Upper lobe of right lung (tissue), 1 donor: ENCODE data around the gene BTD. TPM values are rescaled to one million over a fixed set of nuclear protein-coding genes. Genes with fewer than 3 reads are reported as not detected.

Experiments
- ATAC-seq: fragments of 200-7000 bp; cut with Tn5 transposase; one replicate; pipeline ENCODE4 v1.9.1; 2020; ENCODE audit warnings: mild to moderate bottlenecking, moderate library complexity
- DNase-seq: peaks from one replicate; pipeline ENCODE4 v3.0.0-alpha.2; 2020
- H3K27ac ChIP-seq: fragments of 200-600 bp; one replicate; pipeline ENCODE4 v1.8.0; 2022
- H3K27me3 ChIP-seq: fragments of 200-600 bp; one replicate; pipeline ENCODE4 v1.8.0; 2022; ENCODE audit warnings: mild to moderate bottlenecking
- H3K36me3 ChIP-seq: fragments of 200-600 bp; one replicate; pipeline ENCODE4 v1.8.0; 2022
- H3K4me1 ChIP-seq: fragments of 200-600 bp; one replicate; pipeline ENCODE4 v1.8.0; 2022
- H3K4me3 ChIP-seq: fragments of 200-600 bp; one replicate; pipeline ENCODE4 v1.8.0; 2022; ENCODE audit warnings: mild to moderate bottlenecking
- H3K9me3 ChIP-seq: fragments of 200-600 bp; one replicate; pipeline ENCODE4 v1.8.0; 2022
- intact Hi-C: fragments of 100-400 bp; cut with DNase I; formaldehyde crosslinking; loops from one replicate; pipeline ENCODE4 v1.11.0; 2022
- total RNA-seq: library from RNA; stranded (reverse); fragmentation: NEBNext Ultra II Directional; extraction: Animal tissue kit (Norgen Biotek cat#: 25700); gene quantifications from one replicate; pipeline ENCODE4 v1.2.1, GENCODE V29; 2021
- TF ChIP-seq, protein P1 (sequence below): fragments of 200-600 bp; IDR thresholded peaks from one replicate; pipeline ENCODE4 v1.8.0; 2022; ENCODE audit warnings: antibody characterized with exemption
- donor health status: DM: no; HTN: yes; CAD: no; lungs with severe emphysema.

Gene BTD
- total RNA-seq, 1 donor from 2014 or later, result 24.6 TPM

DNA sequence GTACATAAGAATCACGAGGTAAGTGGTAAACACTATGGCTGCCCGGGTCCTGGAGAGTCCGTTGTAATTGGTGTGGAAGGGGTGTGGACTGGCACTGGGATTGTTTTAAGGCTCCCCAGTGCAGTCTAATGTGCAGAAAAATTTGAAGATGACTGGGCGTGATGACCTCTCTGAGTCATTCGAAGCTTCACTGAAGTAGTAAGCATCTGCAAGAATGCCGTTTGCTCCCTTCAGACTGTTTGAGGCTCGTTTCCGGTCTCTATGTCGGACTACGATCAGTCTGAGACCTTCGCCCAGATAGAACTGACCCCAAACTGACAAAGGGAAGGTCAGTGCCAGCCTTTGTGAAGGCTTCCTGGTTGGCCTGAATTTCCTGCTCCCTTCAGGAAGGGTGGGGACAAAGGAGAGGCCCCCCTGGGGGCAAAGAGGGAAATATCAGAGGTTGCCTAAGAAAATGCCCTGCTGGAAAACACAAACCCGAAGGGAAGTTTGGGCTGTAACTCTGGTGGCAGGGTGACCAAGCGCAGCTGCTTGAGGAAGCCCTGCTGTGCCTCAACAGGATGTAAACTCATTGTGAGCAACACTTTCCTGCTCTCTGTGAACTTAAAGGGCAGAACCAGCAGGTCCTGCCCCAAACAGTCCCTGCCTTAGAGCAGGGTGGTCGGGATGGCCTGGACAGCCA, 34.6 kb downstream of the BTD start:
- Histone ChIP-seq H3K36me3 (no peaks in the 10 kb centered on the region), H3K27ac (peak overlapping the region; percentile 71), H3K27me3 (no peaks in the 10 kb centered on the region), H3K4me3 (no peak overlapping the region), H3K9me3 (no peaks in the 10 kb centered on the region), H3K4me1 (peaks cover 36% of the 10 kb centered on the region)
- ATAC-seq (peak; percentile 75), DNase-seq (no peak)
- intact Hi-C loops, result no loop called here
- TF ChIP-seq, protein P1, sequence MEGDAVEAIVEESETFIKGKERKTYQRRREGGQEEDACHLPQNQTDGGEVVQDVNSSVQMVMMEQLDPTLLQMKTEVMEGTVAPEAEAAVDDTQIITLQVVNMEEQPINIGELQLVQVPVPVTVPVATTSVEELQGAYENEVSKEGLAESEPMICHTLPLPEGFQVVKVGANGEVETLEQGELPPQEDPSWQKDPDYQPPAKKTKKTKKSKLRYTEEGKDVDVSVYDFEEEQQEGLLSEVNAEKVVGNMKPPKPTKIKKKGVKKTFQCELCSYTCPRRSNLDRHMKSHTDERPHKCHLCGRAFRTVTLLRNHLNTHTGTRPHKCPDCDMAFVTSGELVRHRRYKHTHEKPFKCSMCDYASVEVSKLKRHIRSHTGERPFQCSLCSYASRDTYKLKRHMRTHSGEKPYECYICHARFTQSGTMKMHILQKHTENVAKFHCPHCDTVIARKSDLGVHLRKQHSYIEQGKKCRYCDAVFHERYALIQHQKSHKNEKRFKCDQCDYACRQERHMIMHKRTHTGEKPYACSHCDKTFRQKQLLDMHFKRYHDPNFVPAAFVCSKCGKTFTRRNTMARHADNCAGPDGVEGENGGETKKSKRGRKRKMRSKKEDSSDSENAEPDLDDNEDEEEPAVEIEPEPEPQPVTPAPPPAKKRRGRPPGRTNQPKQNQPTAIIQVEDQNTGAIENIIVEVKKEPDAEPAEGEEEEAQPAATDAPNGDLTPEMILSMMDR, result no peak

DNA sequence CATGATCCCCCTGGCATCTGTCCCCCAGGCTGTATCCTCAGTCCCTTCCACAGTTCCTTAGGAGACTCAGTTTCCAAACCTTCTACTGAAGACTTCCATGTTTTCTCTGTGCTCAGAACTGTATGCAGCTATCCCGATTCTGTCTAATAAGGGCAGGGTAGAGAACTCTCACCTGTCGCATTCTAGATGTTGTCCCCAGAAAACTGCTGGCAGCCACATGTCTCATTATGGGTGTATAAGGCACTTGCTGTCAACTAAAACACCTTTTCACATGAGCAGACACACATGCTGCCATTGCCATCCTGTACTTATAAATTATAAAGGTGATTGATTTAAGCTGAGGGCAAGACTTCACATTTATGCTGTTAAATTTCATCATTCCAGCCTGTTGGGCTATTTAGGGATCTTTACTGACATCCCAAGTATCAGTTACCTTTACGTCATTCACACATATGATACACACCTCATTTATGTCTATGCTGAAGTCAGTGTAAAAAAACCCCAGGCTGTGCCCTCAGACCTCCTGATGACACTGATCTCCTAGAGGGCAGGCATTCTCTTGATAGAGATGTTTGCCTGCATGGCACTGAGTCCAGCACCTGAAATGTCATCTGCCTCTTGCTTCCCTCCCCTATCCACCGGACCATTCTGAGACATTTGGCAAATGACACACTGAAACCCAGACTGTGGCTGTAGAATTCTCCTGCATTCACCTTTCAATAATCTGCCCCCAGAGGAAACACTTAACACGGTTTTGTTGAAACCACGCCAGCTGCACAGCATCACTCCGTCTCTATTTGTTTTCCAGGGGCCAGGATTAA, 35.8 kb downstream of the BTD start:
- intact Hi-C loops, result no loop called here
- DNase-seq (no peak), ATAC-seq (no peak)
- Histone ChIP-seq H3K9me3 (no peaks in the 10 kb centered on the region), H3K27me3 (no peaks in the 10 kb centered on the region), H3K4me1 (peaks cover 30% of the 10 kb centered on the region), H3K36me3 (no peaks in the 10 kb centered on the region), H3K4me3 (no peak overlapping the region), H3K27ac (no peak overlapping the region)
- TF ChIP-seq, protein P1, result no peak

DNA sequence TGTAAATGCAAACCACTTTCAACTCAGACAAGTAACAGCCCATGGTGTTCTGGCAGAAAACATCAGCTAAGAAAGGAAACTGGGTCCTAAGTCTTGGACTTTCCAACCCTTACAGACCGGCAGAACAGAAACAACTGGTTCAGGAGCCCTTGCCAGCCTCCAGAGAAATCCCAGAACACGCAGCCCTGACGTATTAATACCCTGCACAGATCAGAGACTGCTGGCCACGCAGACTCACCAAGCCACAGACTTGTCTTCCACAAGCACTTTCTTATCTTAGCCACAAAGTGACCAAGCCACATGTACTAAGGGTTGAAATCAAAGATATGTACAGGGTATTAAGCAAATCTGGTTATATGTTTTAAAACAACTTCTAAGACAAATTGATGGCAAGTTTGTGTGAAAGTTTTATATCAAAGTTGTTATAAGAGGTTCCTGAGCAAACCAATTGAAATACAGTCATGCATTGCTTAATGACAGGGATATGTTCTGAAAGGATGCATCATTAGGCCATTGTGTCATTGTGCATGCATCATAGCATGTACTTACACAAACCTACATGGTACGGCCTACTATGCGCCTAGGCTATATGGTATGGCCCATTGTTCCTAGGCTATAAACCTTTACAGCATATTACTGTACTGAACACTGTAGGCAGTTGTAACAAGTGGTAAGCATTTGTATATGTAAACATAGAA, 36.8 kb downstream of the BTD start:
- Histone ChIP-seq H3K4me1 (peaks cover 30% of the 10 kb centered on the region), H3K9me3 (no peaks in the 10 kb centered on the region), H3K4me3 (no peak overlapping the region), H3K36me3 (no peaks in the 10 kb centered on the region), H3K27me3 (no peaks in the 10 kb centered on the region), H3K27ac (no peak overlapping the region)
- ATAC-seq (no peak), DNase-seq (no peak)
- intact Hi-C loops, result no loop called here
- TF ChIP-seq, protein P1, result no peak

DNA sequence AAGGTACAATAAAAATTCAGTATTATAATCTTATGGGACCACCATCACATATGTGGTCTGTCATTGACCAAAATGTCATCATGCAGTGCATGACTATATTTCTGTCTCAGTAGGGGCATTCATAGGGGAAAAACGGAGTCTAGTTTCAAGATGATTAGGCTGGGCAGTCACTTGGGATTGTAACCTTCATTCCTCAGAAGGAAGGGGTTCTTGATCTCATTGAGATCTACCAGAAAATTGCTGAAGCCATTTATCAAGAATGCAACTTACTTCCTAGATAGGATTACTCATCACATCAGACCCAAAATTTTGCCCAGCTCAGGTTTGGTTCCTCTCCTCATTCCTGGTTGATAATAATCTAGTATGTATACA, 37.3 kb downstream of the BTD start:
- H3K4me3 ChIP-seq, result no peak overlapping the region
- DNase-seq (no peak), ATAC-seq (no peak)
- H3K4me1 ChIP-seq, result peaks cover 28% of the 10 kb centered on the region
- H3K27ac ChIP-seq, result no peak overlapping the region
- no peaks in the 10 kb centered on the region for H3K36me3 ChIP-seq
- no peaks in the 10 kb centered on the region for H3K27me3 ChIP-seq
- TF ChIP-seq, protein P1, result no peak
- intact Hi-C loops, result no loop called here
- no peaks in the 10 kb centered on the region for H3K9me3 ChIP-seq

DNA sequence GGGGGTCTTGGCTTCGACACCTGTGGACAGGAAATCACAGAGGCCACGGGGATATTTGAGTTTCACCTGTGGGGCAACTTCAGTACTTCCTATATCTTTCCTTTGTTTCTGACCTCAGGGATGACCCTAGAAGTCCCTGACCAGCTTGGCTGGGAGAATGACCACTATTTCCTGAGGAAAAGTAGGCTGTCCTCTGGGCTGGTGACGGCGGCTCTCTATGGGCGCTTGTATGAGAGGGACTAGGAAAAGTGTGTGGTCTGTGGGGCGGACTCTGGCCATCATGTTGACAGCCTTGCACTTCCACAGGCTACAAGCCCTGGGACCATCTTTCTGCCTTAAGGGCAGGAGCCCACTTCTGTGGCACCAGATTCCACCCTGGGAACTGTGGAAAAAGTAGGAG, 43.7 kb downstream of the BTD start:
- no peak overlapping the region for H3K27ac ChIP-seq
- H3K4me3 ChIP-seq, result no peak overlapping the region
- no peak for ATAC-seq
- TF ChIP-seq, protein P1, result no peak
- peaks cover 18% of the 10 kb centered on the region for H3K4me1 ChIP-seq
- H3K27me3 ChIP-seq, result no peaks in the 10 kb centered on the region
- no peak for DNase-seq
- no peaks in the 10 kb centered on the region for H3K9me3 ChIP-seq
- intact Hi-C loops, result no loop called here
- H3K36me3 ChIP-seq, result peaks cover 11% of the 10 kb centered on the region
